AG09319 (cell line): ENCODE data around the gene MT1B.

Experiments used
- DNase-seq: peaks from one replicate; pipeline ENCODE4 v3.0.0-alpha.2; 2010; ENCODE audit warnings: low read depth; ENCODE audit errors: extremely low read depth
- CTCF ChIP-seq: IDR thresholded peaks from 2 replicates; pipeline ENCODE4 v1.5.1; 2011; ENCODE audit warnings: low read depth, mild to moderate bottlenecking, inconsistent platforms, low read length, moderate library complexity

The MT1B gene

GRCh38 chr16:56688762-56689161, 37.1 kb downstream of the MT1B start:
- TF ChIP-seq CTCF, result no peak
- no peak for DNase-seq

GRCh38 chr16:56689171-56689570, 37.5 kb downstream of the MT1B start:
- no peak for TF ChIP-seq CTCF

GRCh38 chr16:56690420-56691122, 38.9 kb downstream of the MT1B start:
- DNase-seq, result no peak
- TF ChIP-seq CTCF, result no peak

More at GRCh38 chr16:56689171-56689570, 37.5 kb downstream of the MT1B start:
- no peak for DNase-seq

- DNase-seq, result no peak
- no peak for TF ChIP-seq CTCF
Observed at GRCh38 chr16:56691885-56692284, 40.2 kb downstream of the MT1B start.

GRCh38 chr16:56695246-56695645, 43.6 kb downstream of the MT1B start:
- DNase-seq, result no peak
- no peak for TF ChIP-seq CTCF

GRCh38 chr16:56697456-56698155, 45.9 kb downstream of the MT1B start:
- DNase-seq, result no peak
- no peak for TF ChIP-seq CTCF

GRCh38 chr16:56700195-56700594, 48.5 kb downstream of the MT1B start:
- DNase-seq, result no peak
- no peak for TF ChIP-seq CTCF
